ENCODE results near the gene LARP4B. TPM values are rescaled to one million over a fixed set of nuclear protein-coding genes. Genes with fewer than 3 reads are reported as not detected.

LARP4B gene
- total RNA-seq, 6 experiments from 2014 or later = 81.5 to 88.1 (median 83.5) TPM

DNA sequence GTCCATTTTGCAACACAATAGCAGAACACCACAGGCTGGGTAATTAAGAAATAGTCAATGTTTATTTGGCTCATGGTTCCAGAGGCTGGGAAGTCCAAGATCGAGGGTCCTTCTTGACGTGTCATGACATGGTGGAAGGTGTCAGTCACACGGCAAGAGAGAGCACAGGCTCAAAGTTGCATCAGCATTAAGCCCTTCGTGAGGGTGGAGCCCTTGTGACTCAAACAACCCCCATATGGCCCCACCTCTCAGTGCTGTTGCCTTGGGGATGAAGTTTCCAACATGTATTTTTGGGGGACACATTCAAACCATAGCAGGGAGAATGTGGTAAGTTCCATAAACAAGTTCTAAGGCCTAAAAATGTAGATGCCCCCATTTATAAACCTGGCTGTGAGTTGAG, 32.1 kb upstream of the LARP4B start:
- no peak for DNase-seq
- Mint-ChIP-seq H3K27ac (no peak overlapping the region), H3K36me3 (ENCODE audit: low read depth) (no peaks in the 10 kb centered on the region), H3K27me3 (ENCODE audit: insufficient read depth) (peaks cover 7% of the 10 kb centered on the region), H3K4me3 (no peak overlapping the region), H3K9me3 (no peaks in the 10 kb centered on the region), H3K4me1 (ENCODE audit: low read depth) (no peaks in the 10 kb centered on the region)
- TF ChIP-seq, protein P1, sequence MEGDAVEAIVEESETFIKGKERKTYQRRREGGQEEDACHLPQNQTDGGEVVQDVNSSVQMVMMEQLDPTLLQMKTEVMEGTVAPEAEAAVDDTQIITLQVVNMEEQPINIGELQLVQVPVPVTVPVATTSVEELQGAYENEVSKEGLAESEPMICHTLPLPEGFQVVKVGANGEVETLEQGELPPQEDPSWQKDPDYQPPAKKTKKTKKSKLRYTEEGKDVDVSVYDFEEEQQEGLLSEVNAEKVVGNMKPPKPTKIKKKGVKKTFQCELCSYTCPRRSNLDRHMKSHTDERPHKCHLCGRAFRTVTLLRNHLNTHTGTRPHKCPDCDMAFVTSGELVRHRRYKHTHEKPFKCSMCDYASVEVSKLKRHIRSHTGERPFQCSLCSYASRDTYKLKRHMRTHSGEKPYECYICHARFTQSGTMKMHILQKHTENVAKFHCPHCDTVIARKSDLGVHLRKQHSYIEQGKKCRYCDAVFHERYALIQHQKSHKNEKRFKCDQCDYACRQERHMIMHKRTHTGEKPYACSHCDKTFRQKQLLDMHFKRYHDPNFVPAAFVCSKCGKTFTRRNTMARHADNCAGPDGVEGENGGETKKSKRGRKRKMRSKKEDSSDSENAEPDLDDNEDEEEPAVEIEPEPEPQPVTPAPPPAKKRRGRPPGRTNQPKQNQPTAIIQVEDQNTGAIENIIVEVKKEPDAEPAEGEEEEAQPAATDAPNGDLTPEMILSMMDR (IDR thresholded peaks at IDR 0.05) = no peak

DNA sequence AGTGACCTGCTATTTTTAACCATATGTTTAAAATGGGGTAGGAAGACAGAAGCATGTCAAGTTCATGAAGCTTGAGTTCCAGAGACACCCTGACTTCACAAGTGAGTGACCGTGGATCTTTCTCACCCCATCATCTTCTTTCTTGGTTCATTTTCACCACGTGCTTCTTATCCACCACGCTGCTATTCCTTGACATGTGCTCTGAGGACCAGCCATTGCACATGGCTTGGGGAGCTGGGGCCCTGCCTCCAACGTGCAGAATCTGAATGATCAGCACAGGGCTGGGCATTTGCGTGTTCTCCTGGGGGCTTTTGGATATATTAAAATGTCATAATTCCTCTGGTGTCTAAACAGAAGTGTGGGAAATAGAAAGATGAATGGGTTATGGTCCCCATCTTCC, 31.7 kb upstream of the LARP4B start:
- Mint-ChIP-seq H3K36me3 (ENCODE audit: low read depth) (no peaks in the 10 kb centered on the region), H3K9me3 (no peaks in the 10 kb centered on the region), H3K27me3 (ENCODE audit: insufficient read depth) (peaks cover 9% of the 10 kb centered on the region), H3K4me3 (no peak overlapping the region), H3K4me1 (ENCODE audit: low read depth) (no peaks in the 10 kb centered on the region), H3K27ac (no peak overlapping the region)
- DNase-seq = no peak
- TF ChIP-seq, protein P1 (IDR thresholded peaks at IDR 0.05) = no peak

DNA sequence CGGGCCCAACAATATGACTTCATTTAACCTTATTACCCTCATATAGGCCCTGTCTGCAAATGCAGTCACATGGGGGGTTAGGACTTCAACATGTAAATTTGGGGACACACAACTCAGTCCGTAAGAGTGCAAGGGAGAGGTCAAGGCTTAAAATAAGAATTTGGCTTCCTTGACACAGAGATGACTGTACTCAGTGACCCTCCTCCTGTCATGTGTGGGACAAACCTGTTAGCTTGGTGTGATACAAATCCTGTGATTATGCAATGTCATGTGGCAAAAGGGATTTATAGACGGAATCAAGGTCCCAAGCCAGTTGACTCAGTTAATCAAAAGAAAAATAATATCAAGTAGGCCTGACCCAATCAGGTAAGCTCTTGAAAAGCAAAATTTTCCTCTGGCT, 30.8 kb upstream of the LARP4B start:
- no peaks in the 10 kb centered on the region for H3K4me1 Mint-ChIP-seq (ENCODE audit: low read depth)
- no peak for DNase-seq
- TF ChIP-seq, protein P1 (IDR thresholded peaks at IDR 0.05) = no peak
- no peaks in the 10 kb centered on the region for H3K9me3 Mint-ChIP-seq
- H3K27ac Mint-ChIP-seq = no peak overlapping the region
- H3K36me3 Mint-ChIP-seq (ENCODE audit: low read depth) = no peaks in the 10 kb centered on the region
- peaks cover 15% of the 10 kb centered on the region for H3K27me3 Mint-ChIP-seq (ENCODE audit: insufficient read depth)
- no peak overlapping the region for H3K4me3 Mint-ChIP-seq

DNA sequence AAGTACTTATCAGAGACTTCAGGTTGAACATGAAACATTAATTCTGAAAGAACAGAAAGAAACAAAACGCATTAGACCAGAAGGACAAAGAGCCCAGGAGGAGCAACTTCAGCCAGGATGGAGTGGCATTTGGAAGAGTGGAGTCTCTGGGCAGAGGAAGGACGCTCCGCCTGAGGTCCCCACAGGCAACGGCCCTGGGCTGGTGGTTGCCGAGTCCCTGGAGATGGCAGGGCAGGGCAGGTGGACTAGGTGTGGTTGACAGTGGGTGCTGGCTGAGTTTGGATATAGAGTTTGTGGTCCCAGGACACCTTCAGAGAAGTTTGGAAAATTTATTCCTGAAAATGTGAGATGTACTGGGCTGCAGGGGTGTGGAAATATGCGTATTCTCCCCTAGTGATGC, 27.4 kb upstream of the LARP4B start:
- TF ChIP-seq, protein P1 (IDR thresholded peaks at IDR 0.05) = no peak
- Mint-ChIP-seq H3K4me3 (no peak overlapping the region), H3K9me3 (no peaks in the 10 kb centered on the region), H3K4me1 (ENCODE audit: low read depth) (no peaks in the 10 kb centered on the region), H3K27ac (no peak overlapping the region), H3K27me3 (ENCODE audit: insufficient read depth) (peaks cover 30% of the 10 kb centered on the region), H3K36me3 (ENCODE audit: low read depth) (no peaks in the 10 kb centered on the region)
- no peak for DNase-seq

DNA sequence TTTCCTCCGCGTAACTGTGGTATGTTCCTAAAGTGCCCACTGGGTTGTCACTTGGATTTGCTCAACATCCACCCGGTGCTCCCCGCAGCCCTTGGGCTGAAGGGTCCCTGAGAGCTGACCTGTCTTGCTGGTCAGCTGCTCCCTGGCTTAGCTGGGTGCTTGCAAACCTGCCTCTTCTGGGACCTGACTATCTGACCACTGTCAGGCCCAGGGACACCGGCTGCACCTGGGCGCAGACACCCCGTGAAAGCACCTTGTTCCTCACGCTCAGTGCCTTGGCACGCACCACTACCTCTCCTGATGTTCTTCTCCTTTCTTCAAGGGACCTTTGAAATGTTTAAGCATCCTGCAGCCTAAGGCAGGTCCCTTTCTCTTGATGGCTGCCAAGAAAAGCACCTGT, 26.6 kb upstream of the LARP4B start:
- Mint-ChIP-seq H3K27ac (no peak overlapping the region), H3K9me3 (no peaks in the 10 kb centered on the region), H3K4me1 (ENCODE audit: low read depth) (no peaks in the 10 kb centered on the region), H3K36me3 (ENCODE audit: low read depth) (no peaks in the 10 kb centered on the region), H3K4me3 (no peak overlapping the region), H3K27me3 (ENCODE audit: insufficient read depth) (peaks cover 34% of the 10 kb centered on the region)
- TF ChIP-seq, protein P1 (IDR thresholded peaks at IDR 0.05) = no peak
- DNase-seq = no peak

DNA sequence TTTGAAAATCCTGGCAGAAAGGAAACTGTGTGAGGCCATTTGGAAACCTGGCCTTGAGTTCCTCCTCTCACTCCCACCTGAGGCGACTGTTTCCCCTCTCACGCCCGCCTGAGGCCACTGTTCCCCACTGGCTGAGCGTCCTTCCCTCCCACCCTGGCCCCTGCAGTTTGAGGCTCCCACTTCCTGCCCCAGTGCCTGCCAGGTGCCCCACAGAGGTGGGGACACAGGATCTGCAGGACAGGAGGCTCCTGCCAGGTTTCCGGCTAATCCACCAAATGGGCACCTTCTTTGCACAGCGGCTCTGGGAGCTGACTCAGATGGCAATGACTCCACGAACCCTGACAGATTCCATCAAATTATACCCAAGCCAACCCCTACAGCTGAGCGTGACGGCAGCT, 24.3 kb upstream of the LARP4B start:
- no peak for DNase-seq
- H3K27ac Mint-ChIP-seq = no peak overlapping the region
- H3K4me1 Mint-ChIP-seq (ENCODE audit: low read depth) = no peaks in the 10 kb centered on the region
- no peak overlapping the region for H3K4me3 Mint-ChIP-seq
- no peaks in the 10 kb centered on the region for H3K9me3 Mint-ChIP-seq
- TF ChIP-seq, protein P1 (IDR thresholded peaks at IDR 0.05) = no peak
- H3K36me3 Mint-ChIP-seq (ENCODE audit: low read depth) = no peaks in the 10 kb centered on the region
- H3K27me3 Mint-ChIP-seq (ENCODE audit: insufficient read depth) = peaks cover 34% of the 10 kb centered on the region
